HepG2 (cell line): ENCODE results near the gene ERCC2. TPM values are rescaled to one million over a fixed set of nuclear protein-coding genes. Genes with fewer than 3 reads are reported as not detected.

ENCODE experiments used
- BORCS8-MEF2B ChIP-seq: sonication (generic); formaldehyde crosslinking; IDR thresholded peaks from 2 replicates; pipeline ENCODE4 v1.8.0; 2022; ENCODE audit warnings: mild to moderate bottlenecking, missing genetic modification reagents
- ELF3 ChIP-seq: IDR thresholded peaks from 2 replicates; pipeline ENCODE4 v1.6.1; 2016; ENCODE audit warnings: missing genetic modification reagents, missing compliant biosample characterization
- ETV6 ChIP-seq: sonication (generic); formaldehyde crosslinking; conservative IDR thresholded peaks from 2 replicates; pipeline ENCODE4 v1.4.0; 2020; ENCODE audit warnings: missing genetic modification reagents
- MAFG ChIP-seq: sonication (generic); formaldehyde crosslinking; IDR thresholded peaks from 2 replicates; pipeline ENCODE4 v1.5.1; 2020; ENCODE audit warnings: mild to moderate bottlenecking, missing genetic modification reagents
- YEATS2 ChIP-seq: sonication (generic); formaldehyde crosslinking; IDR thresholded peaks from 2 replicates; pipeline ENCODE4 v1.4.0; 2020; ENCODE audit warnings: missing genetic modification reagents, borderline replicate concordance
- ZBTB1 ChIP-seq: sonication (generic); formaldehyde crosslinking; IDR thresholded peaks from 2 replicates; pipeline ENCODE4 v1.4.0; 2020; ENCODE audit warnings: missing genetic modification reagents, borderline replicate concordance
- ZBTB38 ChIP-seq: sonication (generic); formaldehyde crosslinking; IDR thresholded peaks from 2 replicates; pipeline ENCODE4 v1.5.1; 2020; ENCODE audit warnings: mild to moderate bottlenecking, missing genetic modification reagents
- ZMYM3 ChIP-seq: sonication (generic); formaldehyde crosslinking; IDR thresholded peaks from 2 replicates; pipeline ENCODE4 v1.5.1; 2020; ENCODE audit warnings: mild to moderate bottlenecking, missing genetic modification reagents
- ZNF143 ChIP-seq: sonication (generic); formaldehyde crosslinking; IDR thresholded peaks from 2 replicates; pipeline ENCODE4 v1.4.0; 2020; ENCODE audit warnings: missing genetic modification reagents
- ZNF354B ChIP-seq: sonication (generic); formaldehyde crosslinking; IDR thresholded peaks from 2 replicates; pipeline ENCODE4 v1.8.0; 2022; ENCODE audit warnings: mild to moderate bottlenecking, missing genetic modification reagents
- ZNF619 ChIP-seq: sonication (generic); formaldehyde crosslinking; IDR thresholded peaks from 2 replicates; pipeline ENCODE4 v1.4.0; 2020; ENCODE audit warnings: mild to moderate bottlenecking, missing genetic modification reagents
- ZNF670 ChIP-seq: sonication (generic); formaldehyde crosslinking; IDR thresholded peaks from 2 replicates; pipeline ENCODE4 v1.8.0; 2022; ENCODE audit warnings: mild to moderate bottlenecking, missing genetic modification reagents, borderline replicate concordance
- ZNF678 ChIP-seq: sonication (generic); formaldehyde crosslinking; IDR thresholded peaks from 2 replicates; pipeline ENCODE4 v1.4.0; 2020; ENCODE audit warnings: mild to moderate bottlenecking, missing genetic modification reagents
- polyA plus RNA-seq, 8 experiments: library from polyadenylated mRNA; depleted of rRNA in 3 of 8; stranded (reverse) in 7 of 8; unstranded in 1 of 8; fragments of >200 nt; fragmentation: Illumina TruSeq in 4 of 8; extraction: Trizol in 4 of 8; gene quantifications; 2 replicates each; pipeline versions ENCODE4 v1.2.1 to v1.2.3, GENCODE V29; 2011 to 2016; ENCODE audit warnings: low read depth in 4 of 8, missing spikeins in 1 of 8, mixed read lengths in 1 of 8; ENCODE audit not compliant: insufficient read depth in 1 of 8
- total RNA-seq, 5 experiments: library from RNA; depleted of rRNA; stranded (reverse); fragments of >200 nt; fragmentation: Illumina TruSeq; extraction: Trizol; gene quantifications; 2 replicates each; pipeline ENCODE4 v1.2.3, GENCODE V29; 2016; ENCODE audit warnings: low read depth in 1 of 5
- TF ChIP-seq, protein P1 (sequence below): sonication (generic); formaldehyde crosslinking; IDR thresholded peaks from 2 replicates; pipeline ENCODE4 v1.4.0; 2020; ENCODE audit warnings: missing genetic modification reagents
- TF ChIP-seq, protein P2 (sequence below): sonication (generic); formaldehyde crosslinking; IDR thresholded peaks from 2 replicates; pipeline ENCODE4 v1.4.0; 2020; ENCODE audit warnings: mild to moderate bottlenecking, missing genetic modification reagents

ERCC2 gene
- total and polyA plus RNA-seq, 2 of the 13 experiments (the other 11 are each of a cell fraction or from before 2014, with no cell fraction given): 25.4 to 49.2 TPM

DNA sequence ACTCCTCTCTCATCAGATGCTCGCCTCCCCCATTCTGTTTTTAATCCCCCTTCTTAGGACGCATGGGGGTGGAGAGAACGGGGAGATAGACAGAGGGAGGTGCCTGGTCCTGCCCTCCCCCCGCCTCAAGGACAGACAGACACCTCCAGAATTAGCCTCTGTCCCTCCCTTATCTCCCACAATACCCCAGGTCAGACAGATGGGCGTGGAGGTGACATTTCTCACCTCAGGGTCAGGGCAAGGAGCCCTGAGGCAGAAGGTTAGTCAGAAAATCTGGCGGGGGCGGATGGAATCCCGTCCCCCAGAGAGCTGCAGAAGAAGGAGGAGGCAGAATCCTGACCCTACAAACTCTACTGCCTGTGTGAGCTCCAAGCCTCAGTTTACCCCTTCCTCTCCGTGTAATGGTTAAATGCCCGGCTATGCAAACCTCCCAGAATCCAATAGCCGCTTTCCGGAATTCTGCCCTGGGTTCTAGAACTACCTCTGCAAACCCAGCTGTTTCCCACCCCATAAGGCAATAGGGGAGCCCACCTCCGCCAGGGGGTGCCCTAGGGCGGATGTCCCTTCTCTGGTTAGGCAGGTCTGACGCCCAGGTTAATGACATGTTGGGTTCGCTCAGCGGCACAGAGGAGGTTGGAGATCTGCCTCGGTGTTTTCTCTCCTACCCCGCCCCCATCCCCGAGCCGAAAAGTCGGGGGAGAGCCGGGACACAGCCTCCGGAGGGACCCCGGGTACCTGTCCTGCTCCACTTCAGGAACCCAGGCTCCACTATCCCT is 33.6 kb upstream of the ERCC2 start (continued):
- TF ChIP-seq, protein P1, sequence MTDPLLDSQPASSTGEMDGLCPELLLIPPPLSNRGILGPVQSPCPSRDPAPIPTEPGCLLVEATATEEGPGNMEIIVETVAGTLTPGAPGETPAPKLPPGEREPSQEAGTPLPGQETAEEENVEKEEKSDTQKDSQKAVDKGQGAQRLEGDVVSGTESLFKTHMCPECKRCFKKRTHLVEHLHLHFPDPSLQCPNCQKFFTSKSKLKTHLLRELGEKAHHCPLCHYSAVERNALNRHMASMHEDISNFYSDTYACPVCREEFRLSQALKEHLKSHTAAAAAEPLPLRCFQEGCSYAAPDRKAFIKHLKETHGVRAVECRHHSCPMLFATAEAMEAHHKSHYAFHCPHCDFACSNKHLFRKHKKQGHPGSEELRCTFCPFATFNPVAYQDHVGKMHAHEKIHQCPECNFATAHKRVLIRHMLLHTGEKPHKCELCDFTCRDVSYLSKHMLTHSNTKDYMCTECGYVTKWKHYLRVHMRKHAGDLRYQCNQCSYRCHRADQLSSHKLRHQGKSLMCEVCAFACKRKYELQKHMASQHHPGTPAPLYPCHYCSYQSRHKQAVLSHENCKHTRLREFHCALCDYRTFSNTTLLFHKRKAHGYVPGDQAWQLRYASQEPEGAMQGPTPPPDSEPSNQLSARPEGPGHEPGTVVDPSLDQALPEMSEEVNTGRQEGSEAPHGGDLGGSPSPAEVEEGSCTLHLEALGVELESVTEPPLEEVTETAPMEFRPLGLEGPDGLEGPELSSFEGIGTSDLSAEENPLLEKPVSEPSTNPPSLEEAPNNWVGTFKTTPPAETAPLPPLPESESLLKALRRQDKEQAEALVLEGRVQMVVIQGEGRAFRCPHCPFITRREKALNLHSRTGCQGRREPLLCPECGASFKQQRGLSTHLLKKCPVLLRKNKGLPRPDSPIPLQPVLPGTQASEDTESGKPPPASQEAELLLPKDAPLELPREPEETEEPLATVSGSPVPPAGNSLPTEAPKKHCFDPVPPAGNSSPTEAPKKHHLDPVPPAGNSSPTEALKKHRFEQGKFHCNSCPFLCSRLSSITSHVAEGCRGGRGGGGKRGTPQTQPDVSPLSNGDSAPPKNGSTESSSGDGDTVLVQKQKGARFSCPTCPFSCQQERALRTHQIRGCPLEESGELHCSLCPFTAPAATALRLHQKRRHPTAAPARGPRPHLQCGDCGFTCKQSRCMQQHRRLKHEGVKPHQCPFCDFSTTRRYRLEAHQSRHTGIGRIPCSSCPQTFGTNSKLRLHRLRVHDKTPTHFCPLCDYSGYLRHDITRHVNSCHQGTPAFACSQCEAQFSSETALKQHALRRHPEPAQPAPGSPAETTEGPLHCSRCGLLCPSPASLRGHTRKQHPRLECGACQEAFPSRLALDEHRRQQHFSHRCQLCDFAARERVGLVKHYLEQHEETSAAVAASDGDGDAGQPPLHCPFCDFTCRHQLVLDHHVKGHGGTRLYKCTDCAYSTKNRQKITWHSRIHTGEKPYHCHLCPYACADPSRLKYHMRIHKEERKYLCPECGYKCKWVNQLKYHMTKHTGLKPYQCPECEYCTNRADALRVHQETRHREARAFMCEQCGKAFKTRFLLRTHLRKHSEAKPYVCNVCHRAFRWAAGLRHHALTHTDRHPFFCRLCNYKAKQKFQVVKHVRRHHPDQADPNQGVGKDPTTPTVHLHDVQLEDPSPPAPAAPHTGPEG: no peak
- TF ChIP-seq, protein P2, sequence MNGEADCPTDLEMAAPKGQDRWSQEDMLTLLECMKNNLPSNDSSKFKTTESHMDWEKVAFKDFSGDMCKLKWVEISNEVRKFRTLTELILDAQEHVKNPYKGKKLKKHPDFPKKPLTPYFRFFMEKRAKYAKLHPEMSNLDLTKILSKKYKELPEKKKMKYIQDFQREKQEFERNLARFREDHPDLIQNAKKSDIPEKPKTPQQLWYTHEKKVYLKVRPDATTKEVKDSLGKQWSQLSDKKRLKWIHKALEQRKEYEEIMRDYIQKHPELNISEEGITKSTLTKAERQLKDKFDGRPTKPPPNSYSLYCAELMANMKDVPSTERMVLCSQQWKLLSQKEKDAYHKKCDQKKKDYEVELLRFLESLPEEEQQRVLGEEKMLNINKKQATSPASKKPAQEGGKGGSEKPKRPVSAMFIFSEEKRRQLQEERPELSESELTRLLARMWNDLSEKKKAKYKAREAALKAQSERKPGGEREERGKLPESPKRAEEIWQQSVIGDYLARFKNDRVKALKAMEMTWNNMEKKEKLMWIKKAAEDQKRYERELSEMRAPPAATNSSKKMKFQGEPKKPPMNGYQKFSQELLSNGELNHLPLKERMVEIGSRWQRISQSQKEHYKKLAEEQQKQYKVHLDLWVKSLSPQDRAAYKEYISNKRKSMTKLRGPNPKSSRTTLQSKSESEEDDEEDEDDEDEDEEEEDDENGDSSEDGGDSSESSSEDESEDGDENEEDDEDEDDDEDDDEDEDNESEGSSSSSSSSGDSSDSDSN: no peak
- TF ChIP-seq ZNF678 (CRISPR knock-in tag) (no peak), ZBTB1 (no peak), BORCS8-MEF2B (CRISPR knock-in tag) (no peak), ZNF619 (CRISPR knock-in tag) (no peak), MAFG (CRISPR knock-in tag) (no peak), ZMYM3 (CRISPR knock-in tag) (peak; percentile 29; the same call in 1 of the 2 replicates), ZNF354B (CRISPR knock-in tag) (no peak), ELF3 (CRISPR knock-in tag) (peak; percentile 18; the same call in 1 of the 2 replicates), YEATS2 (CRISPR knock-in tag) (no peak), ZNF143 (CRISPR knock-in tag) (peak; percentile 52; the same call in 1 of the 2 replicates), ZNF670 (CRISPR knock-in tag) (no peak; the same call in 1 of the 2 replicates), ZBTB38 (CRISPR knock-in tag) (no peak), ETV6 (CRISPR knock-in tag) (no peak)
